ENCODE measurements around the gene FOXO4. TPM values are rescaled to one million over a fixed set of nuclear protein-coding genes. Genes with fewer than 3 reads are reported as not detected.

Gene FOXO4
- total and polyA plus RNA-seq, 10 of the 15 experiments (the other 5 are each of a cell fraction or from before 2014, with no cell fraction given), result 0.05 to 6.9 (median 2.3) TPM

DNA sequence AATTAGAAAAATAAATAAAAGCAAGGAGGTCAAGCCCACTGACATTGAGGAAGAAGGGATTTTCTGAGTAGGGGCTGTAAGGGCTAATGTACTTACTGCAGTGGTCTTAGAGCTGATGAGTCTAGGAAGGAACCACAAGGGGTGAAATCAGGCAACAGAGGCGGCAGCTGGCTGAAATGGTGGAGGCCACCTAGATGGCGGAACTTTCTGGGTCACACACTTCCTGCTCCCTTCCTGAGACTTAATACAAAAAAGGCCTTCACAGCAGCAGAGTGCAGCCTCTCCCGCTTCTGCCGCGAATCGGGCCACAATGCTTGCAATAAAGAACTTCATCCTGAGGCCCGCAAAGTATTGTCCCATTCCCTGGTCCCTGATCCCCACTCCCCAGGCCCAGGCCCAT, 42.9 kb upstream of the FOXO4 start (continued):
- TF ChIP-seq, protein P1, sequence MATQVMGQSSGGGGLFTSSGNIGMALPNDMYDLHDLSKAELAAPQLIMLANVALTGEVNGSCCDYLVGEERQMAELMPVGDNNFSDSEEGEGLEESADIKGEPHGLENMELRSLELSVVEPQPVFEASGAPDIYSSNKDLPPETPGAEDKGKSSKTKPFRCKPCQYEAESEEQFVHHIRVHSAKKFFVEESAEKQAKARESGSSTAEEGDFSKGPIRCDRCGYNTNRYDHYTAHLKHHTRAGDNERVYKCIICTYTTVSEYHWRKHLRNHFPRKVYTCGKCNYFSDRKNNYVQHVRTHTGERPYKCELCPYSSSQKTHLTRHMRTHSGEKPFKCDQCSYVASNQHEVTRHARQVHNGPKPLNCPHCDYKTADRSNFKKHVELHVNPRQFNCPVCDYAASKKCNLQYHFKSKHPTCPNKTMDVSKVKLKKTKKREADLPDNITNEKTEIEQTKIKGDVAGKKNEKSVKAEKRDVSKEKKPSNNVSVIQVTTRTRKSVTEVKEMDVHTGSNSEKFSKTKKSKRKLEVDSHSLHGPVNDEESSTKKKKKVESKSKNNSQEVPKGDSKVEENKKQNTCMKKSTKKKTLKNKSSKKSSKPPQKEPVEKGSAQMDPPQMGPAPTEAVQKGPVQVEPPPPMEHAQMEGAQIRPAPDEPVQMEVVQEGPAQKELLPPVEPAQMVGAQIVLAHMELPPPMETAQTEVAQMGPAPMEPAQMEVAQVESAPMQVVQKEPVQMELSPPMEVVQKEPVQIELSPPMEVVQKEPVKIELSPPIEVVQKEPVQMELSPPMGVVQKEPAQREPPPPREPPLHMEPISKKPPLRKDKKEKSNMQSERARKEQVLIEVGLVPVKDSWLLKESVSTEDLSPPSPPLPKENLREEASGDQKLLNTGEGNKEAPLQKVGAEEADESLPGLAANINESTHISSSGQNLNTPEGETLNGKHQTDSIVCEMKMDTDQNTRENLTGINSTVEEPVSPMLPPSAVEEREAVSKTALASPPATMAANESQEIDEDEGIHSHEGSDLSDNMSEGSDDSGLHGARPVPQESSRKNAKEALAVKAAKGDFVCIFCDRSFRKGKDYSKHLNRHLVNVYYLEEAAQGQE (IDR thresholded peaks at IDR 0.05; ENCODE audit: low read depth, low read length), result no peak

DNA sequence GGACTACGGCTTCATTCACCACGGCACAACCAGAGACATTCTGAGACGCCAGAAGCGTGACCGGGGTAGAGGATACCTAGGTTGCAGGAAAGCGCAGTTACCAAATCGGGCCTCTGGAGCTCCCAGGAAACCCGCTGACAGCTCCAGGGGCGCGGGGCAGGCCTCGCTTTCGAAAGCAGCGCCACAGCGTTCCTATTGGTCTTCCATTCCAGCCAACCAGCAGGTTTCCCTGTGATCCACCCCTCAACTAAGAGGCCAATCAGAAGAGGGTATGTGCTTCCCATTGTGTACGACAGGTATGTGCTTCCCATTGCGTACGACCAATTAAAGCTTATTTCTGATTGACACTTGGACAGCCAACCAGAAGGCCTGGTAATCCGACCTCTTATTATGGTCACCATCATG, 42.4 kb upstream of the FOXO4 start:
- ATAC-seq (peak; percentile 100), DNase-seq (ENCODE audit: low read depth, low spot score) (peak; percentile 68), FAIRE-seq (peak; percentile 89)
- in situ Hi-C loops (cut with MboI) (no loop called here), intact Hi-C loops (cut with micrococcal nuclease; ENCODE audit: unreplicated experiment) (loop anchor here (1.0 kb wide), 1 partner anchor 15 kb away; the partner anchor contains the start of gene SNX12)
- H3K4me1 ChIP-seq (ENCODE audit: control insufficient read depth, insufficient read depth, low read length), result no peaks in the 10 kb centered on the region; the same call in 1 of the 2 replicates
- no peaks in the 10 kb centered on the region for H3K27me3 ChIP-seq (replicated peaks in 1 of 2; ENCODE audit: control insufficient read depth in 2 of 2, insufficient read depth in 2 of 2, low read length in 1 of 2)
- H2AFZ ChIP-seq (ENCODE audit: control insufficient read depth, low read depth, low read length), result peak overlapping the region; percentile 67
- POLR2A ChIA-PET, result interaction anchor here (0.8 to 1.6 kb wide), 2 partner anchors 14 to 59 kb away, joined by 3 to 6 read pairs; no protein-coding TSS in a partner anchor
- CTCF ChIA-PET, result no interaction called here
- peak overlapping the region; percentile 21; the same call in 1 of the 2 replicates for H3K27ac ChIP-seq (ENCODE audit: control insufficient read depth, insufficient read depth)
- peak overlapping the region; percentile 65 for H3K4me2 ChIP-seq (ENCODE audit: control insufficient read depth, insufficient read depth)
- peak overlapping the region; percentile 55; the same call in 1 of the 2 replicates for H3K4me3 ChIP-seq
- H4K20me1 ChIP-seq (ENCODE audit: control insufficient read depth, insufficient read depth), result no peaks in the 10 kb centered on the region
- peak overlapping the region; percentile 54 for H3K9ac ChIP-seq (ENCODE audit: control insufficient read depth, insufficient read depth, low read length)
- no peaks in the 10 kb centered on the region for H3K9me3 ChIP-seq (replicated peaks; ENCODE audit: control insufficient read depth, insufficient read depth, low read length)
- SMC1A ChIA-PET (ENCODE audit: uncharacterized antibody, unreplicated experiment), result interaction anchor here (0.7 to 0.9 kb wide), 2 partner anchors 14 to 127 kb away, joined by 3 read pairs; no protein-coding TSS in a partner anchor
- WGBS (ENCODE audit: insufficient coverage, insufficient replicate concordance, low lambda C conversion rate, missing lambda C conversion rate), result 79% methylated on average over 17 of the region's 18 CpGs
- RAD21 ChIA-PET (ENCODE audit: unreplicated experiment), result interaction anchor here (0.8 to 1.8 kb wide), 4 partner anchors 15 to 230 kb away, joined by 3 to 4 read pairs (median 3); partner anchors contain the start of genes IL2RG, NONO and SNX12
- H3K36me3 ChIP-seq (ENCODE audit: control insufficient read depth in 2 of 2, insufficient read depth in 2 of 2, low read length in 1 of 2), result no peaks in the 10 kb centered on the region
- BruUV-seq (replicated peaks), result no TSS peak
- H3K79me2 ChIP-seq (ENCODE audit: control insufficient read depth, insufficient read depth, low read length), result peaks cover 2% of the 10 kb centered on the region
- TF ChIP-seq, protein P2, sequence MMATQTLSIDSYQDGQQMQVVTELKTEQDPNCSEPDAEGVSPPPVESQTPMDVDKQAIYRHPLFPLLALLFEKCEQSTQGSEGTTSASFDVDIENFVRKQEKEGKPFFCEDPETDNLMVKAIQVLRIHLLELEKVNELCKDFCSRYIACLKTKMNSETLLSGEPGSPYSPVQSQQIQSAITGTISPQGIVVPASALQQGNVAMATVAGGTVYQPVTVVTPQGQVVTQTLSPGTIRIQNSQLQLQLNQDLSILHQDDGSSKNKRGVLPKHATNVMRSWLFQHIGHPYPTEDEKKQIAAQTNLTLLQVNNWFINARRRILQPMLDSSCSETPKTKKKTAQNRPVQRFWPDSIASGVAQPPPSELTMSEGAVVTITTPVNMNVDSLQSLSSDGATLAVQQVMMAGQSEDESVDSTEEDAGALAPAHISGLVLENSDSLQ (IDR thresholded peaks at IDR 0.05), result peak; percentile 96
- peak; percentile 59; the same call in 1 of the 2 replicates for TF ChIP-seq CHD2 (IDR thresholded peaks at IDR 0.05; ENCODE audit: borderline replicate concordance, low read depth, low read length)
- TF ChIP-seq, protein P3, sequence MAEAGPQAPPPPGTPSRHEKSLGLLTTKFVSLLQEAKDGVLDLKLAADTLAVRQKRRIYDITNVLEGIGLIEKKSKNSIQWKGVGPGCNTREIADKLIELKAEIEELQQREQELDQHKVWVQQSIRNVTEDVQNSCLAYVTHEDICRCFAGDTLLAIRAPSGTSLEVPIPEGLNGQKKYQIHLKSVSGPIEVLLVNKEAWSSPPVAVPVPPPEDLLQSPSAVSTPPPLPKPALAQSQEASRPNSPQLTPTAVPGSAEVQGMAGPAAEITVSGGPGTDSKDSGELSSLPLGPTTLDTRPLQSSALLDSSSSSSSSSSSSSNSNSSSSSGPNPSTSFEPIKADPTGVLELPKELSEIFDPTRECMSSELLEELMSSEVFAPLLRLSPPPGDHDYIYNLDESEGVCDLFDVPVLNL (IDR thresholded peaks at IDR 0.05; ENCODE audit: low read depth, low read length), result peak; percentile 89
- no peak for TF ChIP-seq RAD21 (IDR thresholded peaks at IDR 0.05; ENCODE audit: insufficient read depth, low read depth, low read length)
- TF ChIP-seq CREB1 (IDR thresholded peaks at IDR 0.05; ENCODE audit: low read depth), result 0 out of 2 replicates have a peak, but pooled peaks have one; percentile 53
- TF ChIP-seq FOS (IDR thresholded peaks at IDR 0.05; ENCODE audit: borderline replicate concordance, extremely low read depth, insufficient read length), result peak; percentile 40
- TF ChIP-seq EED (IDR thresholded peaks at IDR 0.05; ENCODE audit: low read depth), result no peak
- TF ChIP-seq, protein P4, sequence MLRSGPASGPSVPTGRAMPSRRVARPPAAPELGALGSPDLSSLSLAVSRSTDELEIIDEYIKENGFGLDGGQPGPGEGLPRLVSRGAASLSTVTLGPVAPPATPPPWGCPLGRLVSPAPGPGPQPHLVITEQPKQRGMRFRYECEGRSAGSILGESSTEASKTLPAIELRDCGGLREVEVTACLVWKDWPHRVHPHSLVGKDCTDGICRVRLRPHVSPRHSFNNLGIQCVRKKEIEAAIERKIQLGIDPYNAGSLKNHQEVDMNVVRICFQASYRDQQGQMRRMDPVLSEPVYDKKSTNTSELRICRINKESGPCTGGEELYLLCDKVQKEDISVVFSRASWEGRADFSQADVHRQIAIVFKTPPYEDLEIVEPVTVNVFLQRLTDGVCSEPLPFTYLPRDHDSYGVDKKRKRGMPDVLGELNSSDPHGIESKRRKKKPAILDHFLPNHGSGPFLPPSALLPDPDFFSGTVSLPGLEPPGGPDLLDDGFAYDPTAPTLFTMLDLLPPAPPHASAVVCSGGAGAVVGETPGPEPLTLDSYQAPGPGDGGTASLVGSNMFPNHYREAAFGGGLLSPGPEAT (IDR thresholded peaks at IDR 0.05; ENCODE audit: low read depth), result 0 out of 2 replicates have a peak, but pooled peaks have one; percentile 22
- no peak for TF ChIP-seq ASH2L (IDR thresholded peaks at IDR 0.05; ENCODE audit: borderline replicate concordance, low read depth)
- TF ChIP-seq, protein P5, sequence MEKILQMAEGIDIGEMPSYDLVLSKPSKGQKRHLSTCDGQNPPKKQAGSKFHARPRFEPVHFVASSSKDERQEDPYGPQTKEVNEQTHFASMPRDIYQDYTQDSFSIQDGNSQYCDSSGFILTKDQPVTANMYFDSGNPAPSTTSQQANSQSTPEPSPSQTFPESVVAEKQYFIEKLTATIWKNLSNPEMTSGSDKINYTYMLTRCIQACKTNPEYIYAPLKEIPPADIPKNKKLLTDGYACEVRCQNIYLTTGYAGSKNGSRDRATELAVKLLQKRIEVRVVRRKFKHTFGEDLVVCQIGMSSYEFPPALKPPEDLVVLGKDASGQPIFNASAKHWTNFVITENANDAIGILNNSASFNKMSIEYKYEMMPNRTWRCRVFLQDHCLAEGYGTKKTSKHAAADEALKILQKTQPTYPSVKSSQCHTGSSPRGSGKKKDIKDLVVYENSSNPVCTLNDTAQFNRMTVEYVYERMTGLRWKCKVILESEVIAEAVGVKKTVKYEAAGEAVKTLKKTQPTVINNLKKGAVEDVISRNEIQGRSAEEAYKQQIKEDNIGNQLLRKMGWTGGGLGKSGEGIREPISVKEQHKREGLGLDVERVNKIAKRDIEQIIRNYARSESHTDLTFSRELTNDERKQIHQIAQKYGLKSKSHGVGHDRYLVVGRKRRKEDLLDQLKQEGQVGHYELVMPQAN (conservative IDR thresholded peaks at IDR 0.05), result peak; percentile 98
- TF ChIP-seq POLR2A (IDR thresholded peaks at IDR 0.05; ENCODE audit: low read depth, low read length), result peak; percentile 58; the same call in 1 of the 2 replicates

All from GM12878 (cell line).